Activated T-helper 17 cell treated with anti-CD3 and anti-CD28 coated beads, Interleukin-2, amount 50 U/mL, for 72 hours (primary cell): ENCODE data around the gene CNKSR3. TPM values are rescaled to one million over a fixed set of nuclear protein-coding genes. Genes with fewer than 3 reads are reported as not detected.
"Not testable (repeated sequence)": the region's sequence is repeated elsewhere in the genome, so short reads cannot be mapped to it uniquely, and the experiment has no call there.

Experiments
- ATAC-seq: fragments of 150-1000 bp; cut with Tn5 transposase; replicated peaks from 2 replicates; pipeline ENCODE4 v1.10.0; 2021; ENCODE audit warnings: mild to moderate bottlenecking, moderate library complexity
- H3K27ac Mint-ChIP-seq: one replicate; pipeline ENCODE4 v1.8.0; 2022; ENCODE audit warnings: mixed read lengths
- H3K27me3 Mint-ChIP-seq: one replicate; pipeline ENCODE4 v1.8.0; 2022; ENCODE audit warnings: mixed read lengths
- H3K36me3 Mint-ChIP-seq: one replicate; pipeline ENCODE4 v1.8.0; 2022; ENCODE audit warnings: low read depth, mild to moderate bottlenecking, mixed read lengths
- H3K4me1 Mint-ChIP-seq: one replicate; pipeline ENCODE4 v1.8.0; 2022; ENCODE audit warnings: mixed read lengths
- H3K4me3 Mint-ChIP-seq: one replicate; pipeline ENCODE4 v1.8.0; 2022; ENCODE audit warnings: mild to moderate bottlenecking, mixed read lengths
- H3K9me3 Mint-ChIP-seq: one replicate; pipeline ENCODE4 v1.8.0; 2022; ENCODE audit warnings: mixed read lengths
- total RNA-seq, 2 donors: library from RNA; stranded (reverse); gene quantifications; one replicate each; pipeline ENCODE4 v1.2.3, GENCODE V29; 2022

Gene CNKSR3
- total RNA-seq, 2 donors from 2014 or later = 1.5 TPM; not detected in 1

DNA sequence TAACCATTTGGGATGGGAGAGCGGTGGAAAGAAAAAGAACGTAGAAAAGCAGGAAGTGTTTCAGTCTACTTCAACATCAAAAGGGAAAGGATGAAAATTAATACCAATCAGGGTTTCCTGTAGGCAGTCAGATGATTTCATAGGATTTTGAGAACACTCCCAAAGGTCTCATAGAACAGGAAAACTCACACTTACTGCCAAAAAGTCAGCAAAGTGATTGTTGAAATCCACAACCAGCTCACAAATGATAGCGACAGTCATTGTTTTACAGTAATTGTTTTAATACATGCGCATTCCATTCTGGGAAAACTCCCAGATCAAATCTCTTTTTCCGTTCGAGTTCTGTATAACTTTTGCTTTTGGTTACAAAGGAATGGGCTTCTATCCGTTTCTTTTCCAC, 5.3 kb upstream of the CNKSR3 start:
- ATAC-seq = no peak
- Mint-ChIP-seq H3K9me3 (no peaks in the 10 kb centered on the region), H3K4me1 (no peaks in the 10 kb centered on the region), H3K27ac (no peak overlapping the region), H3K27me3 (peaks cover 25% of the 10 kb centered on the region), H3K4me3 (no peak overlapping the region), H3K36me3 (no peaks in the 10 kb centered on the region)

DNA sequence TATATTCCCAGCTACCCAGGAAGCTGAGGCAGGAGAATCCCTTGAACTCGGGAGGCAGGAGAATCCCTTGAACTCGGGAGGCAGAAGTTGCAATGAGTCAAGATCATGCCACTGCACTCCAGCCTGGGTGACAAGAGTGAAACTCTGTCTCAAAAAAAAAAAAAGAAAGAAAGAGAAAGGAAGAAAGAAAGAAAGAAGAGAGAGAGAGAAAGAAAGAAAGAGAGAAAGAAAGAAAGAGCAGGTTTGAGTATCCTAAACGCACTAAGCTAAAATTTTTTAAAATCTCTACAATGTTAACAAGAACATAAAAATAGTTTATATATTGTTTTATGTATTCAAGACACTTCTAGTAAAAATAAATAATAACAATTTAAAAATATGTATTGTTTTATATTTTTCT, 4.6 kb upstream of the CNKSR3 start:
- H3K4me1 Mint-ChIP-seq, H3K36me3 Mint-ChIP-seq, H3K27ac Mint-ChIP-seq, ATAC-seq, H3K9me3 Mint-ChIP-seq, H3K4me3 Mint-ChIP-seq: not testable (repeated sequence)
- peaks cover 28% of the 10 kb centered on the region for H3K27me3 Mint-ChIP-seq

DNA sequence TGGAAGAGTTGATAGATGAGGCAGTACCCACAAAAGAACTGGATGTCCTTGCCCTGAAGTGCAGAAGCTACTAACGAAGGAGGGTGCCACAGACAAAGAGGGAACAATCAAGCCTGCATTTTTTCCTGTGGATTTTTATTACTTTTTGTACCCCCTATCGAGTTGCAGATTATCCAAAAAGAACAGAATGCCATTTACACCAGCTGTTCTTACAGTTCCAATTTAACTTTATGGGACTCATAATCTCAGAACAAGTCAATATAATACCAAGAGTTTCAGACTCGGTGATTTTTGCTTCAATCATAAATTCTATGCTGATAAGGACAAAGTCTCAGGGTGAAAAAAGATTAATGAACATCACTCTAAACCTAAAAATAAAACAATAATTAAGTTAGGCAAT, 4.0 kb upstream of the CNKSR3 start:
- H3K27me3 Mint-ChIP-seq = peaks cover 24% of the 10 kb centered on the region
- no peaks in the 10 kb centered on the region for H3K9me3 Mint-ChIP-seq
- no peak overlapping the region for H3K27ac Mint-ChIP-seq

DNA sequence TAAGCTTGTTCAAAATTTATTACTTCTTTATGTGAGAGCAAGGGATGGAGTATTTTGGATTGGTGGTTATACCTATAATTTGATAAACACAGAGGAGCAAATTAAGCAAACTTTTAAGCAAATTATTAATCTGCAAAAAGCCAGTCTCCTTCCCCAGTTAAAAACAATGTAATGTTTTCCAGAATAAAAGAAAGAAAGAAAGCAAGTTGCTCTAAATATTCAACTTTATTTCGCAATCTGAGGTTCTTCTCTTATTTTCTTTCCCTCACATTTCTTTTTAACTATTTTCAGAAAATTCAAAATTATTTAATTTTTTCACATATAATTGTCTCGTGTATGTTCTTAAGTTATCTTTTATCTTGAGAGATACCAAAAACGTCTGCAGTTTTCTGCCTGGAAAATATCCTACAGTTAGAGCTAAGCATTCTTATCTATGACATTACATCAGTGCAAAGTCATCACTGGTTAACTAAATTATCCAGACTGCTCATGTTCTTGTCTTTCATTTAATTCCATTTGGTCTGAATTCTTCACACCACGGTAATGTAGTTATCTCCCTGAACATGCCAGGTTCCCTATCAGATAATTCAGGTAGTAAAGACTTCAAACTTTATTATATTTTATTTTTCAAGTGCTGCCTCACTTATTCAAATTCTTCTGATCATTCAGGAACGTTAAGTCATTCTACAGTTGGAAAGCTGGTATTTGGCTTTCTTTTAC, 3.3 kb upstream of the CNKSR3 start:
- Mint-ChIP-seq H3K27ac (no peak overlapping the region), H3K4me3 (no peak overlapping the region), H3K4me1 (peaks cover 2% of the 10 kb centered on the region), H3K27me3 (peaks cover 31% of the 10 kb centered on the region), H3K36me3 (no peaks in the 10 kb centered on the region), H3K9me3 (no peaks in the 10 kb centered on the region)
- ATAC-seq = no peak

More for the DNA sequence above, 4.0 kb upstream of the CNKSR3 start:
- ATAC-seq = no peak
- no peaks in the 10 kb centered on the region for H3K36me3 Mint-ChIP-seq
- no peak overlapping the region for H3K4me3 Mint-ChIP-seq
- H3K4me1 Mint-ChIP-seq = no peaks in the 10 kb centered on the region

- Mint-ChIP-seq H3K9me3 (no peaks in the 10 kb centered on the region), H3K27me3 (peaks cover 45% of the 10 kb centered on the region), H3K36me3 (no peaks in the 10 kb centered on the region), H3K27ac (no peak overlapping the region), H3K4me3 (no peak overlapping the region), H3K4me1 (peaks cover 4% of the 10 kb centered on the region)
- ATAC-seq = no peak
Observed at GRCh38 chr6:154512201-154512600, 1.7 kb upstream of the CNKSR3 start.

DNA sequence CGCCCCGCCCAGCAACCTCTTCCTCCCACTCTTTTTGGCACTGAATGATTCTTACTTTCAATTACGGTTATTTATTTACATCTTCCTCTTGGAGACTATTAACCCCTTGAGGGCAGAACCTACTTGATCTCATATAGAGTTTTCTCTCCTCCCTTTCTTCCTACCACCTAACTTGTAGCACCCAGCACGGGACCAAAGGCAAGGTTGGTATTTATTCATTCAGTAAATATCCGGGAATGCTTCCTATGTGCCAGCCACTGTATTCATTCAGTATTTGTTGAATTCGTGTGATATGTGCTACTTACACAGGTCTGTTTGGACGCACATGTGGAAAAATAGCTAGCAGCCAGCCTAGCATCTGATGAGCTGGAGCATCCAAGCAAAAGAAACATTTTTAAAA, 1.3 kb upstream of the CNKSR3 start:
- Mint-ChIP-seq H3K27ac (no peak overlapping the region), H3K27me3 (peaks cover 48% of the 10 kb centered on the region), H3K4me3 (no peak overlapping the region), H3K36me3 (no peaks in the 10 kb centered on the region), H3K9me3 (no peaks in the 10 kb centered on the region), H3K4me1 (peaks cover 4% of the 10 kb centered on the region)
- no peak for ATAC-seq

DNA sequence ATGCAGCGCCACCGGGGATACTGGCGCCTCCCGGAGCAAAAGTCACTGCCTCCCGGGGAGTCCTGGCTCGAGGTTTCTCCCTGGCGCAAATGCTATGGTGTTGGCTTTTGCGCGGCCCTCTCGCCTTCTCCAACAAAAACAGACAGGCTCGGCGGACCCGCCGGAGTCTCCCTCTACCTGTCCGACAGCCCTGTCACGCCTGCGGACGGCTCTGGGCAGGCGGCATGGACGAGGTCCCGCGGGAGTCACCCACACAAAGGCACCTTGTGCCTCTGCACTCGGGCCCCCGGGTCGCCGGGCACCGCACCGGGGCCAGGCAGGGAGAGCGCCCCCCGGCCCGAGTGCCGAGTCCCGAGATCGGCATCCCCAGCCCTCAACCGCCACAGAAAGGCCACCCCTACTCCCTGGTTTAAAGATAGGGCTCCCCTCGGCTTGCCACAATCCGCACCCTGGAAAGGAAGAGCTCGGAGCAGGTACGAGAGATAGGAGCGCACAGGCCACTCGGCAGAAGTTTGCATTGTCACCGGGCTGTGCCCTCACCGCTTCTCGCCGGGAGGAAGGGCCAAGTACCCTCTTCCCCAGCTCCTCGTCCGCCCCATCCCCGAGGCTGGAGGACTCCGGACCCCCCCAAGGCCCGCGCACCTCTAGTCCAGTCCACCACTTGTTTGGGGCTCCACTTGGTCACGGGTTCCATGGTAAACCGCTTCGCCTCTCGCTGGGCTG, 903 bp downstream of the CNKSR3 start:
- Mint-ChIP-seq H3K9me3 (no peaks in the 10 kb centered on the region), H3K4me3 (peak overlapping the region; percentile 54), H3K36me3 (no peaks in the 10 kb centered on the region), H3K4me1 (peaks cover 4% of the 10 kb centered on the region), H3K27me3 (peaks cover 52% of the 10 kb centered on the region), H3K27ac (no peak overlapping the region)
- ATAC-seq = peak; percentile 44

DNA sequence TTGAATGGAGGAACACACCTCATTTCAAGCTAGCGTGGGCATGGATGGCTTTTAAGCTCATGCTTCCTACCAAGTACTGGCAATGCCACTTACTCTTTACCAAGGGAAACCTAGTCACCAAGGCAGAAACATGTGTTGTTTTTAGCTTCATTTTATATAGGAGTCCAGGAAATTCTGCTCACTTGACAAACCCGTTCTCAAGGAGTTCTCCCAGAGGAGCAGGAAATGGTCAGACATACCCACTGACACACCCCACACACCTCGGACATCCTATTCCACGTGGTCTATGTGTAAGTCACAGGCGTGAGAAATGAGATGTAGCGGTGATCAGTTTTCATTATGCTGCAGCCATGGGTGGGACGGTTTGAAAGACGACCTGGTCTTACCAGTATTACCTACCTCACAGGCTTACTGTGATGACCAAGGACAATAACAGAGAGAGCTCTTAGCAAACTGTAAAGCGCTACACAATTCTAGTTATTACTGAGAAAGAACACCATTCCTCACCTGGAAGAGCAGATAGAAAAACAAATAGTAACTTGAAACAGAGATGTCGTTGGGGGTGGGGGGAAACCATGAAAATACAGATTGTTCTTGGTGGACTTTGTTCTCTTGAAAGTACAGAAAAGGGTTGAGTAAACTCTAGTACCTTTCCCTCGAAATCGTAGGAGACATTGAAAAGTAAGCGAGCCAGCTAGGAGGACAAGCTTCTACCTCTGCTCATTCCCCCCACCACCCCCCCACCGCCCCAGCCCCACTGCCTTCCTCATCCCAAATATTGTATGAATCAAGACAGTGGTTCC, 1.7 kb downstream of the CNKSR3 start:
- Mint-ChIP-seq H3K4me3 (peak overlapping the region; percentile 54), H3K9me3 (no peaks in the 10 kb centered on the region), H3K4me1 (peaks cover 4% of the 10 kb centered on the region), H3K27ac (no peak overlapping the region), H3K27me3 (peaks cover 55% of the 10 kb centered on the region), H3K36me3 (no peaks in the 10 kb centered on the region)
- ATAC-seq = no peak

- H3K9me3 Mint-ChIP-seq = no peaks in the 10 kb centered on the region
Observed at GRCh38 chr6:154506991-154507898, 3.2 kb downstream of the CNKSR3 start.

GRCh38 chr6:154506582-154506981, 3.9 kb downstream of the CNKSR3 start:
- Mint-ChIP-seq H3K27ac (no peak overlapping the region), H3K4me3 (no peak overlapping the region), H3K36me3 (no peaks in the 10 kb centered on the region), H3K27me3 (peaks cover 48% of the 10 kb centered on the region), H3K4me1 (peaks cover 5% of the 10 kb centered on the region), H3K9me3 (no peaks in the 10 kb centered on the region)
- ATAC-seq = no peak

More at GRCh38 chr6:154506991-154507898, 3.2 kb downstream of the CNKSR3 start:
- H3K27ac Mint-ChIP-seq = no peak overlapping the region
- H3K36me3 Mint-ChIP-seq = no peaks in the 10 kb centered on the region
- H3K27me3 Mint-ChIP-seq = peaks cover 52% of the 10 kb centered on the region
- no peak for ATAC-seq
- no peak overlapping the region for H3K4me3 Mint-ChIP-seq
- peaks cover 4% of the 10 kb centered on the region for H3K4me1 Mint-ChIP-seq

GRCh38 chr6:154506108-154506507, 4.4 kb downstream of the CNKSR3 start:
- Mint-ChIP-seq H3K27me3 (peaks cover 51% of the 10 kb centered on the region), H3K4me3 (no peak overlapping the region), H3K36me3 (no peaks in the 10 kb centered on the region), H3K4me1 (peaks cover 9% of the 10 kb centered on the region), H3K9me3 (no peaks in the 10 kb centered on the region), H3K27ac (no peak overlapping the region)
- ATAC-seq = no peak

- H3K27me3 Mint-ChIP-seq = peaks cover 52% of the 10 kb centered on the region
- ATAC-seq = no peak
- no peaks in the 10 kb centered on the region for H3K9me3 Mint-ChIP-seq
- peaks cover 9% of the 10 kb centered on the region for H3K4me1 Mint-ChIP-seq
- H3K27ac Mint-ChIP-seq = no peak overlapping the region
- H3K4me3 Mint-ChIP-seq = no peak overlapping the region
- no peaks in the 10 kb centered on the region for H3K36me3 Mint-ChIP-seq
Observed at GRCh38 chr6:154504865-154505449, 5.5 kb downstream of the CNKSR3 start.

DNA sequence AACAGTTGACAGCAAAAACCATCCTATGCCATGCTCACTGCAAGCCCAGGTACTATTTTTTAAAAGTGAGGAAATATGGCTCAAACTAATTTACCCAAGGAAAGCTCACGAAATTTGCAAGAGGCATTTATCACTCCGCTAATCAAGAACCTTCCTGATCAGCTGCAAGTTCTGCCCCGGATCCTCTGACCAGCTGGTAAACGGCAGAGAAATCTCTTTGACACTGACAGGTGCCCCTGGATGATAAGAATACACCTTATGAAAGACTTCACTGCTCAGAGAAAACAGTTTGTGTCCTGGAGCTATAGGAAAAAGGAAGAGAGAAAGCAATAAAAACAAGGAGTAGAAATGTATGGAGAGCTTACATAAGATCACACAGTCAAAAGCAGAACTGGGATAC, 6.4 kb downstream of the CNKSR3 start:
- ATAC-seq = no peak
- H3K27me3 Mint-ChIP-seq = peaks cover 49% of the 10 kb centered on the region
- no peak overlapping the region for H3K27ac Mint-ChIP-seq
- peaks cover 9% of the 10 kb centered on the region for H3K4me1 Mint-ChIP-seq
- H3K9me3 Mint-ChIP-seq = no peaks in the 10 kb centered on the region
- no peaks in the 10 kb centered on the region for H3K36me3 Mint-ChIP-seq
- H3K4me3 Mint-ChIP-seq = no peak overlapping the region
